HG03045 (cell line): ENCODE data around the gene NHERF2.

Source experiments
- ATAC-seq: cut with Tn5 transposase; IDR thresholded peaks from one replicate; pipeline ENCODE4 v1.9.1; 2021; ENCODE audit warnings: mild to moderate bottlenecking, moderate library complexity; ENCODE audit not compliant: unreplicated experiment

Gene NHERF2

GRCh38 chr16:2079311-2079800, 52.7 kb downstream of the NHERF2 start:
- ATAC-seq = no peak

- ATAC-seq = no peak
These were observed 53.3 kb downstream of the NHERF2 start for GRCh38 chr16:2079991-2080390.

DNA sequence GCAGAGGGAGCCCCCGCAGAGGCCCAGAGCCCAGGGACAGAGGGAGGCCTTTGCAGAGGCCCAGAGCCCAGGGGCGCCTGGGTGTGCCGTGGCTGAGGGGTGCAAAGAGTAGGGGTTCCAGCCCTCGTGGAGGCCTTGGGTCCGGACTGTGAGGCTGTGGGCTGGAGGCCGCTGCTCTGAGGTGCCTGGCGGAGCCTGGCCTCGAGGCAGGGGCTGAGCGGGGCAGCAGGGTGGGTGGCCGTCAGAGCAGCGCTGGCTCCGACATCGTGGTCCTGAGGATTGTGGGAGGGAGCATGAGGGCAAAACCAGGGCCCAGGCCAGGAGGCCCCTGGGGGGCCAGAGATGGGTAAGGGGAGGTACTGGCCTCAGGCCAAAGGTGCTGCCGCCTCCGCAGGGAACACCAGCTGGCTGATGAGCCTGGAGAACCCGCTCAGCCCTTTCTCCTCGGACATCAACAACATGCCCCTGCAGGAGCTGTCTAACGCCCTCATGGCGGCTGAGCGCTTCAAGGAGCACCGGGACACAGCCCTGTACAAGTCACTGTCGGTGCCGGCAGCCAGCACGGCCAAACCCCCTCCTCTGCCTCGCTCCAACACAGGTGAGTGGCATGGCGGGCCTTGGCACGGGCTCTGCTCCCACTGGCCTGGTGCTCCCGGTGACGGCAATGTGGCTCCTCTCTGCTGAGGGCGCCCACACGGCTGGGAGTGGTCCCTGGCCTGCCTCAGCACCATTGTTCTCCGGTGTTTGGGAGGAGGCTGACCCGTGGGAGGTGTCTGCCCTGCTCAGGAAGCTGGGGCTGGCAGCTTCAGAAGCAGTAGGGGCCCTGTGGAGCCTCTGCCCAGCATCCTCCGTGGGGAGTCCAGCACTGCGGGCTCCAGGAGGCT, 54.7 kb downstream of the NHERF2 start:
- no peak for ATAC-seq

DNA sequence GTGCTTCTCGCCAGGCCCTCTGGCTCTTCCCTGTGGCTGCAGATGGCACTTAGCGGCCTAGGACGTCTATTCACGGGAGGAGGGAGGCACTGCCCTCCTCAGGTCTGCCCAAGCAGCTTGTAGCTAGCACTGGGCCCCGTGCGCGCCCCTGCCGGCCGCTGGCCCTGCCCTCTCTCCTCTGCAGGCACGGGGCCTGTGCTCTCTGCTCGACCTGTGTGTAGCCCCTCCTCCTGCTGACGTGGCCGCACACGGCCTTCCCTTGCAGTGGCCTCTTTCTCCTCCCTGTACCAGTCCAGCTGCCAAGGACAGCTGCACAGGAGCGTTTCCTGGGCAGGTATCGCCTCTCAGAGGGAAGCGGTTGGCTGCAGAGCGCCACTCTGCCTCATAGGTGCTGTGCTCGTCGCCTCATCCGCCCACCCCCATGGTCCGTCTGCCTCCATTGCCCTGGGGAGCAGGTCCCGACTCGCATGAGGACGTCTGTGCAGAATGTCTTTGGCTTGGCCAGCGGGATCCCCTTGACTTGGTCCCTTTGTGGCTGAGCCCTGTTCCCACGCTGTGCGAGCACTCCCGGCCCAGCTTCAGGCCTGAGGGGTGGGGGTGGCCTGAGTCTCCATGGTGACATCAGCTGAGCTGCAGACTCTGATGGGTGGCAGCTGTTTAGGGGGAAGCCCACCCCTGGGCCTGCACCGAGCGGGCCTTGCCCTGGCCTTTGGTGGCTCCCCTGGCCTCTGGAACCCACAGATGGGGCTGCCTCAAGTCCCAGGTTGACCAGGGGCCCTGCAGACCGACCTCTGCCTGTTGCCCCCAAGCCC, 55.7 kb downstream of the NHERF2 start:
- no peak for ATAC-seq

DNA sequence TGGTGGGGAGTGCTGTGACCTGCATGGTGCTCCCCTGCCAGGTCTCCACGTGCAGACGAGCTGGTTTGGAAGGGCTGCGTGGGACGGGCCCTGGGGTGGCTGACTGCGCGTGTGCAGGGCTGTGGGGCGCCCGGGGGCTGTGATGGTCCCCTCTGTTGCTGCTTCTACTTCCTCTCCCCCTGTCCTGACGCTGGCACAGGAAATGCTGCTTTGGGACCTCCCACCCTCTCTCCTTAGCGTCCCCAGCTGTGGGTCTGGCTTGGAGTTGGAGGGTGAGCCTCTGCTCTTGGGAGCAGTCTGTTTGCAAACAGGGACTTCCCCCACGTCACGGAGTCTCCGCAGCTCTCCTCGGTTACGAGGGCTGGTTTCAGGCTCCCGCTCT, 56.3 kb downstream of the NHERF2 start:
- ATAC-seq = no peak

DNA sequence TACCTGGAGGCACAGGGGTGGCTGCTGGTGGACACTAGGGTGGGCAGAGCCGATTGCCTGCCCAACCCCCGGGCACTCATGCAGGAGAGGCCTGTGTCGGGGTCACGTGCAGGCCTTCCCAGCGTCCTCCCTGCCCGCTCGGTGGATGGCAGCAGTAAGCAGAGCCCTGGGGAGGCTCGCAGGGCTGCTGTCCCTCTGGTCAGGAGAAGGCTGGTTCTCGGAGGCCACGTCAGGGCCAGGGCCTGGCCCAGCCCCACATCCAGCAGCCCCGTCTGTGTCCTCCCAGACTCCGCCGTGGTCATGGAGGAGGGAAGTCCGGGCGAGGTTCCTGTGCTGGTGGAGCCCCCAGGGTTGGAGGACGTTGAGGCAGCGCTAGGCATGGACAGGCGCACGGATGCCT, 56.7 kb downstream of the NHERF2 start:
- ATAC-seq = no peak

DNA sequence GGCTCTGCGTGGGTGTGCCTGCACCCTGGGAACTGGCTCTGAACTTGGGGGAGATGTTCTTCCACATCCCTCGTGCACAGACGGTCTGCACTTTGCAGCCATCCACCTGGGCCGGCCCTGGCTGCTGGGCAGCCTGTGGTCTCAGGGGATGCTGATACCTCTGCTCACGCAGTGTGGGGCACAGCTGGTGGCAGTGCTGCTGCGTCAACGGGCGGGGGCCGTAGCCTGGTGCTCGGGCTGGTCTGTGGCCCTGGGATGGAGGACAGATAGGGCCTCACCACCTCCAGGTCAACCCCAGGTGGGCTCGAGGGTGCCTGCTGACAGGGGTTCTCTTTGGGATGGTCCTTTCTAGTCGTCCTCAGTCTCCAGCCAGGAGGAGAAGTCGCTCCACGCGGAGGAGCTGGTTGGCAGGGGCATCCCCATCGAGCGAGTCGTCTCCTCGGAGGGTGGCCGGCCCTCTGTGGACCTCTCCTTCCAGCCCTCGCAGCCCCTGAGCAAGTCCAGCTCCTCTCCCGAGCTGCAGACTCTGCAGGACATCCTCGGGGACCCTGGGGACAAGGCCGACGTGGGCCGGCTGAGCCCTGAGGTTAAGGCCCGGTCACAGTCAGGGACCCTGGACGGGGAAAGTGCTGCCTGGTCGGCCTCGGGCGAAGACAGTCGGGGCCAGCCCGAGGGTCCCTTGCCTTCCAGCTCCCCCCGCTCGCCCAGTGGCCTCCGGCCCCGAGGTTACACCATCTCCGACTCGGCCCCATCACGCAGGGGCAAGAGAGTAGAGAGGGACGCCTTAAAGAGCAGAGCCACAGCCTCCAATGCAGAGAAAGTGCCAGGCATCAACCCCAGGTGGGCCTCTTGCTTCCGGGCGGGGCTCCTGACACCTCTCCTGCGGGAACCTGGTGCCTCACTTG, 57.4 kb downstream of the NHERF2 start:
- no peak for ATAC-seq

GRCh38 chr16:2084895-2085625, 58.4 kb downstream of the NHERF2 start:
- ATAC-seq = no peak

DNA sequence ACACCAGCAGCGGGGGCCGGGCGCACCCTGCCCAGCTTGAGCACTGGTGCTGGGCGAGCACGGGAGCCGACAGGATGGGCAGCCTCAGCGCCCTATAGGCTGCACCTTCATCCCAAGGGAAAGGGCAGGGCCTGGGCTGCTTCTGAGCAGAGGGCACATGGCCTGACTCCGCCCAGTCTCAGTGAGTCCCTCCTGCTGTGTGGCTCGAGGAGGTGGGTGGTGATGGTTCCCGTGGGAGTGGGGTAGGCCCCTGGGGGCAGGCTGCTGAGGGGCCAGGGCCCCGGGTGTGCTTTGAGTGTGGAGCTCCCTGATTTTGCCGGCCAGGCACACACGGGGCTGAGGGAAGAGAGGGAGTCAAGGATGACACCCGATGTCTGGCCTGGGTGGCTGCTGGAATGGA, 59.0 kb downstream of the NHERF2 start:
- ATAC-seq = no peak

GRCh38 chr16:2086106-2086742, 59.5 kb downstream of the NHERF2 start:
- no peak for ATAC-seq

DNA sequence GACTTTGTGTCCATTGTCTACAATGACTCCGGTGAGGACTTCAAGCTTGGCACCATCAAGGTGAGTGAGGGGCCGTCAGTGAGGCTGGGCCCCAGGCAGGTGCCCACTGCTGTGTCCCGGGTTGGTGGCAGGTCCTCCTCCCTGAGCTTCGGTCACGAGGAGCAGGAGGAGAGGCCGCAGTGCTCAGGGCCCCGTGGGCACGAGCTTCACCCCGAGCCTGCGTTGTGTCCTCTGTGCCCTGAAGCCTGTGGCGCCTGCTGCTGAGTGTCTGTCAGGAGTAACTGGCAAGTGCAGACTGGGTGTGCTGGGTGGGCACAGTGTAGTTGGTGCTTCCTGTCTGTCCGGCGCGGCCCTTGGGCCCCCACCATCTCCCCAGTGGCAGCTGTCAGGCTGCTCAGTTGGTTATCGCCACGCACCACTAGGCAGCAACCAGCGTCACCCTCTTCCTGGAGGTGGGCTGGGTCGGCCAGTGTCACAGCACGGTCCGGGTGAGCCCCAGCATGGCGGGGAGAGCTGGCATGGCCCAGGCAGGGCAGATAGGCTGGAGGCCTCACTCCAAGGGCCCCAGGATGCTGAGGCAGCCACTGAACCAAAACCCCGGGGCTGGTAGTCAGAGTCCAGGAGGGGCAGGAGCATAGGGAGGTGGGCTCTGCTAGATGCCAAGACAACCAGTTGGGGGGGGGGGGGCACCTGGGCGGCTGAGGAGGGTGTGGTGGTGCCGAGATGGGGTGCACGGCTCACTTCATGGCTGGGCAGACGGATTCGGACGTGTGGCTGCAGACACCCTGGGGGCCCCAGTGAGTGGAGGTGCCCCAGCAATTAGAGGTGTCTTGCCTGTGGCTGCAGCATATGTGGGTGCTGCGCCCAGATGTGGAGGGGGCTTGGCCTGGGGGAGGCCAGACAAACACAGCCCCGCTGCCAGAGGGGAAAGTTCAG, 60.4 kb downstream of the NHERF2 start:
- no peak for ATAC-seq

DNA sequence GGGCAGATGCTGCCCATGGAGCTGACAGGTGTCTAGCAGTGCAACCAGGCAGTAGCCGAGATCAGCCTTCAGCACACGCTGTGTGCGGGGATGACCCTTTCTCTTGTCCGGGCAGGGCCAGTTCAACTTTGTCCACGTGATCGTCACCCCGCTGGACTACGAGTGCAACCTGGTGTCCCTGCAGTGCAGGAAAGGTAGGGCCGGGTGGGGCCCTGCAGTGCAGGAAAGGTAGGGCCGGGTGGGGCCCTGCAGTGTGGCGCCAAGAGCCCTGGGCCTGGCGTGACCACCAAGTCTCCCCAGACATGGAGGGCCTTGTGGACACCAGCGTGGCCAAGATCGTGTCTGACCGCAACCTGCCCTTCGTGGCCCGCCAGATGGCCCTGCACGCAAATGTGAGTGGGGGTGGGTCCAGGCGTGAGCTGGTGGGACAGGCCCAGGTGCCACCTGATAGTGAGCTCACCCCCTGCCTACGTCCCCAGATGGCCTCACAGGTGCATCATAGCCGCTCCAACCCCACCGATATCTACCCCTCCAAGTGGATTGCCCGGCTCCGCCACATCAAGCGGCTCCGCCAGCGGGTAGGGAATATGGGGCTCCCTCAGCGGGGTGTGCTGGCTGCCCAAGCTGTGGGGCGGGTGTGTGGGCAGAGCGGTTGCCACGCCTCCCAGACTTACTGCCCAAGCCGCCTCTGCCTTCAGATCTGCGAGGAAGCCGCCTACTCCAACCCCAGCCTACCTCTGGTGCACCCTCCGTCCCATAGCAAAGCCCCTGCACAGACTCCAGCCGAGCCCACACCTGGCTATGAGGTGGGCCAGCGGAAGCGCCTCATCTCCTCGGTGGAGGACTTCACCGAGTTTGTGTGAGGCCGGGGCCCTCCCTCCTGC, 61.3 kb downstream of the NHERF2 start:
- ATAC-seq = no peak
